Brain pericyte (primary cell): Measurements from ENCODE around the gene BIN1.

Experiments
- DNase-seq: peaks from one replicate; pipeline ENCODE4 v3.0.0-alpha.2; 2012; ENCODE audit warnings: low read depth, low spot score

Gene BIN1

GRCh38 chr2:127025359-127026166, 81.4 kb downstream of the BIN1 start:
- no peak for DNase-seq

GRCh38 chr2:127024769-127025358, 82.1 kb downstream of the BIN1 start:
- no peak for DNase-seq

- DNase-seq, result no peak
Observed at GRCh38 chr2:127023504-127023903, 83.5 kb downstream of the BIN1 start.

- no peak for DNase-seq
Observed at GRCh38 chr2:127022817-127023216, 84.1 kb downstream of the BIN1 start.

- DNase-seq, result no peak
Observed at GRCh38 chr2:127020536-127020935, 86.4 kb downstream of the BIN1 start.

GRCh38 chr2:127017548-127017947, 89.4 kb downstream of the BIN1 start:
- DNase-seq, result no peak

- DNase-seq, result no peak
Observed at GRCh38 chr2:127016329-127016728, 90.6 kb downstream of the BIN1 start.

- DNase-seq, result no peak
Observed at GRCh38 chr2:127015106-127015910, 91.6 kb downstream of the BIN1 start.

- peak; percentile 43 for DNase-seq
Observed at GRCh38 chr2:127014630-127015029, 92.3 kb downstream of the BIN1 start.

GRCh38 chr2:127014224-127014623, 92.7 kb downstream of the BIN1 start:
- no peak for DNase-seq

- DNase-seq, result no peak
Observed at GRCh38 chr2:127012868-127013267, 94.1 kb downstream of the BIN1 start.

- DNase-seq, result peak; percentile 24
Observed at GRCh38 chr2:127012215-127012614, 94.7 kb downstream of the BIN1 start.

GRCh38 chr2:127011796-127012195, 95.2 kb downstream of the BIN1 start:
- no peak for DNase-seq

GRCh38 chr2:127011231-127011661, 95.7 kb downstream of the BIN1 start:
- no peak for DNase-seq

- no peak for DNase-seq
Observed at GRCh38 chr2:127008265-127009015, 98.5 kb downstream of the BIN1 start.

- no peak for DNase-seq
Observed at GRCh38 chr2:127007652-127008051, 99.3 kb downstream of the BIN1 start.

GRCh38 chr2:127006962-127007361, 100.0 kb downstream of the BIN1 start:
- DNase-seq, result no peak

- DNase-seq, result no peak
Observed at GRCh38 chr2:127004893-127005600, 101.9 kb downstream of the BIN1 start.

GRCh38 chr2:127003070-127003800, 103.7 kb downstream of the BIN1 start:
- no peak for DNase-seq

- DNase-seq, result no peak
Observed at GRCh38 chr2:127001751-127002150, 105.2 kb downstream of the BIN1 start.
